ENCODE results near the gene TUFT1. TPM values are rescaled to one million over a fixed set of nuclear protein-coding genes. Genes with fewer than 3 reads are reported as not detected.
A peak's percentile ranks its signal among the peaks of the same experiment; 100 is the strongest.

The TUFT1 gene
- total RNA-seq, 4 donors from 2014 or later, result 18.1 to 41.8 (median 32.8) TPM

GRCh38 chr1:151530461-151530860 lies 9.6 kb upstream of the TUFT1 start:
- peaks cover 0 to 50% (median 0%) of the 10 kb centered on the region in 3 donors for H3K36me3 ChIP-seq
- no peaks in the 10 kb centered on the region for H3K27me3 ChIP-seq
- intact Hi-C loops (cut with DNase I), result loop anchor here (10.0 kb wide), 1 partner anchor 204 kb away; no protein-coding TSS in a partner anchor
- no peak for DNase-seq
- H3K9me3 ChIP-seq, result no peaks in the 10 kb centered on the region
- no peaks in the 10 kb centered on the region for H3K4me1 ChIP-seq
- H3K4me3 ChIP-seq, result no peak overlapping the region
- TF ChIP-seq CTCF (IDR thresholded peaks at IDR 0.05), result no peak
- TF ChIP-seq POLR2A (IDR thresholded peaks at IDR 0.05), result no peak
- WGBS, 2 donors, result 74 to 82% methylated on average over 7 to 8 of the region's 11 CpGs
- H3K27ac ChIP-seq, result no peak overlapping the region

DNA sequence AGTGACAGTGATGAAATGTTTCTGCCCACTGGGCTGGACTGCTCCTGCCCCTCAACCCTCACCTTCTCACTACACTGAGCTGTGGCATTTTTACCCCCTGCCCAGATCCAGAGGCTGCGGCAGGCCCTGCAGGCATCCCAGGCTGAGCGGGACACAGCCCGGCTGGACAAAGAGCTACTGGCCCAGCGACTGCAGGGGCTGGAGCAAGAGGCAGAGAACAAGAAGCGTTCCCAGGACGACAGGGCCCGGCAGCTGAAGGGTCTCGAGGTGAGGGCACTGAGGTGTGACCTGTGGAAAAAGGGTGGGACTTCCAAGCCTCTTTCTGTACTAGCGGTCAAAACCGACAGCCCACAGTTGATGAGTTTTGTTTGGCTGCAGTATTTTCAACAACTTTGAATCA lies 6.2 kb upstream of the TUFT1 start:
- no peak for DNase-seq
- no peaks in the 10 kb centered on the region for H3K9me3 ChIP-seq
- peaks cover 0 to 36% (median 0%) of the 10 kb centered on the region in 3 donors for H3K36me3 ChIP-seq
- H3K4me1 ChIP-seq, result peaks cover 0 to 12% (median 0%) of the 10 kb centered on the region in 3 donors
- H3K27ac ChIP-seq, result no peak overlapping the region
- H3K27me3 ChIP-seq, result no peaks in the 10 kb centered on the region
- intact Hi-C loops (cut with DNase I), result loop anchor here (10.0 kb wide), 1 partner anchor 201 kb away; no protein-coding TSS in a partner anchor
- WGBS, 2 donors, result 73 to 79% methylated on average over 3 to 6 of the region's 10 CpGs
- TF ChIP-seq POLR2A (IDR thresholded peaks at IDR 0.05) (no peak), CTCF (IDR thresholded peaks at IDR 0.05) (no peak)
- H3K4me3 ChIP-seq, result no peak overlapping the region

DNA sequence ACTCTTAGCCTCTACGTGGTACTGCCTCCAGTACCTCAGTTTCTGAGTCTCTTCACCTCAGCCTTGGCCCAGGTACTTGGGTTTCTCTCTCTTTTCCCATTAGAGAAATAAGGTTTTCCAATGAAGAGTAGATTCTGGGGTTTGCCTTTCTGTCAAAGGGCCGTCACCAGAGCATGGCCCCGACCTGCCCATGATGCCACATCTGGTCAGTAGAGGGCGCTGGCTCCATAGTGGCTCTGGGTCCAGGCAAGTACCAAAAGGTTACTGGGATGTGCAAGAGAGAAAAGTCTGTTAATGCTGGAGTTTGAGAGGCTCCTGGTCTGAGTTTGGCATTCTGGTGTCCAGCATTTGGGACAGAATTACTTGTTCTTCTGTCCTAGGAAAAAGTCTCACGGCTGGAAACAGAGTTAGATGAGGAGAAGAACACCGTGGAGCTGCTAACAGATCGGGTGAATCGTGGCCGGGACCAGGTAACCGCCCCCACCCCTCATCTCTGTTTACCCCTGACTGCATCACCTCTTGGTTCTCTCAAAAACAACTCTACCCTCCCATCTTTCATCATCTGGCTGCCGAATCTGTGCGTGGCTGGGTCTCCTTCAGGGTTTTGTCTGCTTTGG lies 5.3 kb upstream of the TUFT1 start:
- intact Hi-C loops (cut with DNase I), result loop anchor here (10.0 kb wide), 1 partner anchor 200 kb away; no protein-coding TSS in a partner anchor
- 53 to 69% methylated on average over 8 to 12 of the region's 12 CpGs for WGBS, 2 donors
- H3K36me3 ChIP-seq, result peaks cover 0 to 36% (median 0%) of the 10 kb centered on the region in 3 donors

DNA sequence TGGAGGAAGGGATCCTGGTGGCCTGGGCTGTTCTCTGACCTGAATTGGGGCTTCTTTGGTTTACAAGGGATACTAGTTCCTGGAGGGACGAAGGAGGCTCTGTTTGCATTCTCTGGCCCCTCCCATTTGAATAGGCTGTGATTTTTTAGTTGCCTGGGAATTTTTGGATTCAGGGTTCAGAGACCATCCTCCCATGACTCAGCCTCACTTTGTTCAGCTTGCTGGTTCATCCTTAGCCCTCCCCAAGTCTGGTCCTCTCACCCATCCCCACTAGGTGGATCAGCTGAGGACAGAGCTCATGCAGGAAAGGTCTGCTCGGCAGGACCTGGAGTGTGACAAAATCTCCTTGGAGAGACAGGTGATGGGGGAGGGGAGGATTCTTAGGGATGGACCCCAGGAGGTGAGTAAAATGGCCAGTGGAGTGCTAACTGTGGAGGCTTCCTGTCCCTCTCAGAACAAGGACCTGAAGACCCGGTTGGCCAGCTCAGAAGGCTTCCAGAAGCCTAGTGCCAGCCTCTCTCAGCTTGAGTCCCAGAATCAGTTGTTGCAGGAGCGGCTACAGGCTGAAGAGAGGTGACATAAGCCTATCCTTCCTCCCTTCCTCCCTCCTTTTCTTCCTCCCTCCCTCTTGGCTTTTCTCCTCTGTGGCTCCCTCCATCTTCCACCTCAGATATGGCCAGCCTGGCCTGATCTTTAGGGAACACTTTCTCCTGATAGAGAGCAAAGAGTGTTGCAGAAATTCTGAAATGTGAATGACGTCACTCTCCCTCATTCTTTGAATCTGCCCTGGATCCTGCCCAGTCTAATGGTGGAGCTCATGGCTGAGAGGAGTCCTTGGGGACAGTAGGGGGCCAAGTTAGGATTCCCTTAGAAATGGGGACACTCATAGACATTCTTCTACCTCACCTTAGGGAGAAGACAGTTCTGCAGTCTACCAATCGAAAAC lies 4.5 kb upstream of the TUFT1 start:
- H3K27me3 ChIP-seq, result no peaks in the 10 kb centered on the region
- intact Hi-C loops (cut with DNase I), result loop anchor here (10.0 kb wide), 1 partner anchor 199 kb away; no protein-coding TSS in a partner anchor
- H3K36me3 ChIP-seq, result peaks cover 0 to 28% (median 0%) of the 10 kb centered on the region in 3 donors
- WGBS, 2 donors, result 81 to 87% methylated on average over 5 to 6 of the region's 6 CpGs
- no peak for DNase-seq
- no peak overlapping the region for H3K4me3 ChIP-seq
- H3K27ac ChIP-seq, result no peak overlapping the region
- peaks cover 7 to 23% (median 12%) of the 10 kb centered on the region in 3 donors for H3K4me1 ChIP-seq
- H3K9me3 ChIP-seq, result no peaks in the 10 kb centered on the region
- TF ChIP-seq POLR2A (IDR thresholded peaks at IDR 0.05) (no peak), CTCF (IDR thresholded peaks at IDR 0.05) (no peak)

More for the DNA sequence above, 5.3 kb upstream of the TUFT1 start:
- no peaks in the 10 kb centered on the region for H3K9me3 ChIP-seq
- H3K4me3 ChIP-seq, result no peak overlapping the region
- DNase-seq, result no peak
- H3K4me1 ChIP-seq, result peaks cover 7 to 20% (median 9%) of the 10 kb centered on the region in 3 donors
- H3K27ac ChIP-seq, result no peak overlapping the region
- TF ChIP-seq POLR2A (IDR thresholded peaks at IDR 0.05), result no peak
- peak; percentile 62 to 91 (median 81) for TF ChIP-seq CTCF (IDR thresholded peaks at IDR 0.05)
- no peaks in the 10 kb centered on the region for H3K27me3 ChIP-seq
